Trophoblast cell (in vitro differentiated cells and primary cell): Measurements from ENCODE around the gene PTMS.

ENCODE experiments used
- DNase-seq, 2 donors: peaks; one replicate each; pipeline ENCODE4 v3.0.0-alpha.2; 2016
- H2AFZ ChIP-seq: 2 replicates; pipeline ENCODE4 v1.6.1; 2013; ENCODE audit warnings: low read length, moderate library complexity, mild to moderate bottlenecking; ENCODE audit not compliant: insufficient read depth, poor library complexity
- H2AK5ac ChIP-seq: 2 replicates; pipeline ENCODE4 v1.6.1; 2013; ENCODE audit warnings: mild to moderate bottlenecking, low read length
- H2BK120ac ChIP-seq: 2 replicates; pipeline ENCODE4 v1.6.1; 2013; ENCODE audit warnings: low read length, mild to moderate bottlenecking, moderate library complexity; ENCODE audit not compliant: insufficient read depth, poor library complexity
- H2BK12ac ChIP-seq: 2 replicates; pipeline ENCODE4 v1.6.1; 2013; ENCODE audit warnings: mild to moderate bottlenecking, low read length, moderate library complexity
- H2BK5ac ChIP-seq: 2 replicates; pipeline ENCODE4 v1.6.1; 2013; ENCODE audit warnings: low read length, low read depth, moderate library complexity, mild to moderate bottlenecking; ENCODE audit not compliant: poor library complexity
- H3K14ac ChIP-seq: 2 replicates; pipeline ENCODE4 v1.6.1; 2013; ENCODE audit warnings: mild to moderate bottlenecking, low read length
- H3K18ac ChIP-seq: 2 replicates; pipeline ENCODE4 v1.6.1; 2013; ENCODE audit warnings: mild to moderate bottlenecking, low read length
- H3K23ac ChIP-seq: 2 replicates; pipeline ENCODE4 v1.6.1; 2013; ENCODE audit warnings: low read length
- H3K27ac ChIP-seq: 2 replicates; pipeline ENCODE4 v1.5.1; 2013; ENCODE audit warnings: low read depth, mild to moderate bottlenecking, inconsistent platforms, low read length, moderate library complexity
- H3K27me3 ChIP-seq: 2 replicates; pipeline ENCODE4 v1.6.1; 2013; ENCODE audit warnings: inconsistent platforms, mild to moderate bottlenecking, low read length, moderate library complexity; ENCODE audit not compliant: insufficient read depth
- H3K36me3 ChIP-seq, 2 experiments: 1 replicate in 1 of 2; 2 replicates in 1 of 2; pipeline ENCODE4 v1.6.1; 2013; ENCODE audit warnings: low read length in 2 of 2, mild to moderate bottlenecking in 2 of 2, moderate library complexity in 1 of 2; ENCODE audit not compliant: insufficient read depth in 2 of 2, control insufficient read depth in 1 of 2
- H3K4ac ChIP-seq: 2 replicates; pipeline ENCODE4 v1.6.1; 2013; ENCODE audit warnings: low read depth, mild to moderate bottlenecking, low read length, moderate library complexity
- H3K4me1 ChIP-seq, 2 experiments: 1 replicate in 1 of 2; 2 replicates in 1 of 2; pipeline ENCODE4 v1.6.1; 2013; ENCODE audit warnings: low read length in 2 of 2, mild to moderate bottlenecking in 2 of 2, moderate library complexity in 1 of 2; ENCODE audit not compliant: insufficient read depth in 2 of 2, control insufficient read depth in 1 of 2
- H3K4me2 ChIP-seq: 2 replicates; pipeline ENCODE4 v1.6.1; 2013; ENCODE audit warnings: inconsistent platforms, mild to moderate bottlenecking, low read length, moderate library complexity
- H3K4me3 ChIP-seq: 2 replicates; pipeline ENCODE4 v1.5.1; 2013; ENCODE audit warnings: mild to moderate bottlenecking, low read depth, low read length, inconsistent platforms
- H3K79me1 ChIP-seq: one replicate; pipeline ENCODE4 v1.6.1; 2013; ENCODE audit warnings: low read length
- H3K79me2 ChIP-seq: 2 replicates; pipeline ENCODE4 v1.6.1; 2013; ENCODE audit warnings: low read length, mild to moderate bottlenecking; ENCODE audit not compliant: control insufficient read depth, insufficient read depth, poor library complexity
- H3K9ac ChIP-seq: 2 replicates; pipeline ENCODE4 v1.6.1; 2013; ENCODE audit warnings: mild to moderate bottlenecking, low read length
- H3K9me3 ChIP-seq: 2 replicates; pipeline ENCODE4 v1.6.1; 2013; ENCODE audit warnings: low read depth, mild to moderate bottlenecking, control low read depth, inconsistent platforms, low read length; ENCODE audit not compliant: insufficient read depth
- H4K12ac ChIP-seq: 2 replicates; pipeline ENCODE4 v1.6.1; 2013; ENCODE audit warnings: low read depth, mild to moderate bottlenecking, low read length, moderate library complexity
- H4K8ac ChIP-seq: 2 replicates; pipeline ENCODE4 v1.6.1; 2013; ENCODE audit warnings: low read depth, mild to moderate bottlenecking, low read length, moderate library complexity
- H4K91ac ChIP-seq: one replicate; pipeline ENCODE4 v1.6.1; 2013; ENCODE audit warnings: low read depth, mild to moderate bottlenecking, low read length, moderate library complexity
- WGBS: extraction: QIAGEN DNeasy Blood & Tissue Kit; methylation state at CpG from one replicate; pipeline ENCODE4 v1.1.7; 2013; ENCODE audit warnings: missing lambda C conversion rate; ENCODE audit not compliant: insufficient read length, insufficient coverage; ENCODE audit errors: extremely low coverage; 5-methylcytosine and 5-hydroxymethylcytosine counted together

PTMS gene

GRCh38 chr12:6820166-6820565 lies 54.0 kb downstream of the PTMS start:
- H3K18ac ChIP-seq, result no peak overlapping the region
- H3K9ac ChIP-seq, result no peak overlapping the region
- no peak overlapping the region for H4K91ac ChIP-seq
- no peak overlapping the region for H3K4me3 ChIP-seq
- no peak overlapping the region for H2AFZ ChIP-seq
- WGBS, result no CpG with 5 or more reads among the region's 5 CpGs
- peaks cover 5% of the 10 kb centered on the region for H3K79me1 ChIP-seq
- no peak overlapping the region for H4K12ac ChIP-seq
- no peak overlapping the region for H3K4ac ChIP-seq
- H4K8ac ChIP-seq, result no peak overlapping the region
- H3K79me2 ChIP-seq, result no peaks in the 10 kb centered on the region
- no peak overlapping the region for H3K4me2 ChIP-seq
- H3K9me3 ChIP-seq, result peaks cover 5% of the 10 kb centered on the region
- H3K27me3 ChIP-seq, result no peaks in the 10 kb centered on the region
- H2AK5ac ChIP-seq, result no peak overlapping the region
- H3K4me1 ChIP-seq, result peaks cover 12 to 23% of the 10 kb centered on the region in 2 experiments
- H2BK120ac ChIP-seq, result no peak overlapping the region
- no peak overlapping the region for H2BK12ac ChIP-seq
- H3K14ac ChIP-seq, result no peak overlapping the region
- no peak overlapping the region for H2BK5ac ChIP-seq
- H3K36me3 ChIP-seq, result no peaks in the 10 kb centered on the region
- no peak overlapping the region for H3K23ac ChIP-seq
- DNase-seq, result no peak
- no peak overlapping the region for H3K27ac ChIP-seq
